Activated CD8-positive, alpha-beta memory T cell treated with anti-CD3 and anti-CD28 coated beads, Interleukin-2, amount 50 U/mL, for 1 hour (primary cell): Measurements from ENCODE around the gene CCDC148.
"Not testable (repeated sequence)": the region's sequence is repeated elsewhere in the genome, so short reads cannot be mapped to it uniquely, and the experiment has no call there.

Source experiments
- DNase-seq: peaks from one replicate; pipeline ENCODE4 v3.0.0-alpha.2; 2020; ENCODE audit errors: extremely low read depth

Gene CCDC148

GRCh38 chr2:158482594-158482993 is 26.0 kb upstream of the CCDC148 start:
- no peak for DNase-seq

- DNase-seq: no peak
These were observed 24.6 kb upstream of the CCDC148 start for GRCh38 chr2:158481116-158481515.

GRCh38 chr2:158478816-158479215 is 22.3 kb upstream of the CCDC148 start:
- DNase-seq: no peak

GRCh38 chr2:158478237-158478636 is 21.7 kb upstream of the CCDC148 start:
- no peak for DNase-seq

- no peak for DNase-seq
These were observed 20.6 kb upstream of the CCDC148 start for GRCh38 chr2:158477202-158477601.

- not testable (repeated sequence) for DNase-seq
These were observed 18.0 kb upstream of the CCDC148 start for GRCh38 chr2:158474526-158475011.

- DNase-seq: no peak
These were observed 17.3 kb upstream of the CCDC148 start for GRCh38 chr2:158473719-158474392.

- not testable (repeated sequence) for DNase-seq
These were observed 16.7 kb upstream of the CCDC148 start for GRCh38 chr2:158473300-158473699.

- DNase-seq: not testable (repeated sequence)
These were observed 16.3 kb upstream of the CCDC148 start for GRCh38 chr2:158472829-158473228.

- DNase-seq: no peak
These were observed 10.7 kb upstream of the CCDC148 start for GRCh38 chr2:158467248-158467647.

GRCh38 chr2:158464426-158465281 is 8.1 kb upstream of the CCDC148 start:
- no peak for DNase-seq

- DNase-seq: no peak
These were observed 7.0 kb upstream of the CCDC148 start for GRCh38 chr2:158463496-158464095.

GRCh38 chr2:158460632-158461297 is 4.2 kb upstream of the CCDC148 start:
- DNase-seq: no peak

GRCh38 chr2:158459161-158460003 is 2.8 kb upstream of the CCDC148 start:
- DNase-seq: no peak

GRCh38 chr2:158458617-158458920 is 2.0 kb upstream of the CCDC148 start:
- no peak for DNase-seq

- no peak for DNase-seq
These were observed 1.5 kb upstream of the CCDC148 start for GRCh38 chr2:158457826-158458616.

- DNase-seq: no peak
These were observed 706 bp upstream of the CCDC148 start for GRCh38 chr2:158457092-158457825.

- DNase-seq: no peak
These were observed 12.9 kb downstream of the CCDC148 start for GRCh38 chr2:158443606-158444005.

GRCh38 chr2:158439062-158439461 is 17.5 kb downstream of the CCDC148 start:
- DNase-seq: not testable (repeated sequence)

GRCh38 chr2:158433716-158434115 is 22.8 kb downstream of the CCDC148 start:
- DNase-seq: not testable (repeated sequence)
